CD4-positive, alpha-beta T cell (primary cell): ENCODE measurements around the gene HRH3. TPM values are rescaled to one million over a fixed set of nuclear protein-coding genes. Genes with fewer than 3 reads are reported as not detected.

Experiments
- ATAC-seq: fragments of 200-7000 bp; cut with Tn5 transposase; one replicate; pipeline ENCODE4 v1.10.0; 2022; ENCODE audit warnings: mild to moderate bottlenecking; ENCODE audit not compliant: poor library complexity
- CTCF ChIA-PET: fragments of 350-600 bp; sonication (Branson Sonifier 250); formaldehyde crosslinking; loops from one replicate; lab custom pipeline; 2021; ENCODE audit warnings: antibody characterized with exemption, inconsistent platforms; lab: Charles Lee
- POLR2A ChIA-PET: fragments of 350-600 bp; sonication (Branson Sonifier 250); formaldehyde crosslinking; loops from one replicate; lab custom pipeline; 2021; ENCODE audit warnings: antibody characterized with exemption, inconsistent platforms; lab: Charles Lee
- DNase-seq, 14 experiments: peaks; one replicate each; pipeline ENCODE4 v3.0.0-alpha.2; 2013 to 2020; ENCODE audit warnings: mixed read lengths in 2 of 14
- H3K27ac ChIP-seq, 2 donors: one replicate each; pipeline versions ENCODE4 v1.5.1 to v1.7.0; 2013; ENCODE audit warnings: low read length in 2 of 2, low read depth in 1 of 2, mild to moderate bottlenecking in 1 of 2
- H3K27me3 ChIP-seq, 2 experiments: 1 replicate in 1 of 2; 2 replicates in 1 of 2; pipeline versions ENCODE4 v1.6.1 to v1.7.0; 2013; ENCODE audit warnings: low read length in 2 of 2, control low read depth in 1 of 2, mild to moderate bottlenecking in 1 of 2, moderate library complexity in 1 of 2; ENCODE audit not compliant: insufficient read depth in 2 of 2, control insufficient read depth in 1 of 2
- H3K36me3 ChIP-seq: one replicate; pipeline ENCODE4 v1.6.1; 2013; ENCODE audit warnings: low read length, control low read depth; ENCODE audit not compliant: insufficient read depth
- H3K4me1 ChIP-seq: one replicate; pipeline ENCODE4 v1.6.1; 2013; ENCODE audit warnings: low read length, control low read depth; ENCODE audit not compliant: insufficient read depth
- H3K4me3 ChIP-seq: one replicate; pipeline ENCODE4 v1.5.1; 2013; ENCODE audit warnings: mild to moderate bottlenecking, low read length, moderate library complexity
- H3K9me3 ChIP-seq, 2 experiments: 1 replicate in 1 of 2; 2 replicates in 1 of 2; pipeline versions ENCODE4 v1.6.1 to v1.7.0; 2013; ENCODE audit warnings: low read length in 2 of 2, mild to moderate bottlenecking in 2 of 2, control low read depth in 1 of 2, moderate library complexity in 1 of 2; ENCODE audit not compliant: control insufficient read depth in 1 of 2, insufficient read depth in 1 of 2
- H3K27ac Mint-ChIP-seq: one replicate; pipeline ENCODE4 v1.8.0; 2020; ENCODE audit warnings: mixed read lengths
- H3K27me3 Mint-ChIP-seq: one replicate; pipeline ENCODE4 v1.8.0; 2021; ENCODE audit warnings: mixed read lengths
- H3K36me3 Mint-ChIP-seq: one replicate; pipeline ENCODE4 v1.8.0; 2021; ENCODE audit warnings: low read depth, mixed read lengths
- H3K4me1 Mint-ChIP-seq: one replicate; pipeline ENCODE4 v1.8.0; 2021; ENCODE audit warnings: low read depth, mixed read lengths
- H3K4me3 Mint-ChIP-seq: one replicate; pipeline ENCODE4 v1.8.0; 2020; ENCODE audit warnings: mild to moderate bottlenecking, mixed read lengths
- H3K9me3 Mint-ChIP-seq: one replicate; pipeline ENCODE4 v1.8.0; 2020; ENCODE audit warnings: mixed read lengths
- intact Hi-C, 2 experiments: fragments of 100-400 bp; cut with DNase I in 1 of 2; cut with micrococcal nuclease in 1 of 2; formaldehyde crosslinking; loops; one replicate each; pipeline versions ENCODE4 v1.15.1 to v1.9.0; 2023 to 2025; cut with DNase I, micrococcal nuclease
- total RNA-seq, 174 experiments: library from RNA in 2 of 174; stranded (reverse) in 2 of 174; gene quantifications; one replicate each; pipeline ENCODE4 v1.2.3 and lab custom pipeline; 2021 to 2026
- TF ChIP-seq, protein P1 (sequence below): fragments of 200-600 bp; IDR thresholded peaks from one replicate; pipeline ENCODE4 v1.8.0; 2022; ENCODE audit warnings: antibody characterized with exemption, mild to moderate bottlenecking

HRH3 gene
- total RNA-seq, 2 experiments from 2014 or later, result not detected

DNA sequence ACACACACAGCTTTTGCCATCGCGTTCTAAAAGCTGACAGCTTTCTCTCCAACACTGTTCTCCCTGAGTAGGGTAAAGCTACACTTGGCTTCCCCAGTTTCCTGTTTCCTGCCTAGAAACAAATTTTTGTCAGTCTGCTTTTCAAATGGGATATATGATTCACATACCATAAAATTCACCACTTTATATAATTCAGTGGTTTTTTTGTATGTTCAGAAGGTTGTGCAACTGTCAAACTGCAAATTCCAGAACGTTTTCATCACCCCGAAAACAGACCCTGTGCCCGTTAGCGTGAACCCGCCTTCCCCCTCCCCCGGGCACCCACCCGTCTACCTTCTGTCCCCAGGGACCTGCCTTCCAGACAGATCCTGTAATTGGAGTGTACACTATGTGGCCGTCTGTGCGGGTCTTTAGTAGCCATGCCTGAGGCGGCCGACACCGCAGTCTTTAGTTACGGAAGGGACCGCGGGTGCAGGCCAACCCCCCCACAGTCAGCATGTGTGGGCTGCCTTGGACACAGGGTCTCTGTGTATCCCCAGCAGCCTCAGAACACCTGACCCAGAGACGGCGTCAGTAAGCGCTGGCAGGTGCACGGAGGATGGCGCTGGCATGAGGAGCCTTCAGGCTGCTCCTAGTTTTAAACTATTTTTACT is 16.6 kb downstream of the HRH3 start:
- H3K36me3 ChIP-seq, result peaks cover 32% of the 10 kb centered on the region
- DNase-seq, result no peak
- H3K27ac Mint-ChIP-seq, result no peak overlapping the region
- no peaks in the 10 kb centered on the region for H3K9me3 ChIP-seq
- ChIA-PET CTCF (no interaction called here), POLR2A (no interaction called here)
- H3K27me3 ChIP-seq, result no peaks in the 10 kb centered on the region
- no peaks in the 10 kb centered on the region for H3K4me1 Mint-ChIP-seq
- H3K4me1 ChIP-seq, result no peaks in the 10 kb centered on the region
- H3K9me3 Mint-ChIP-seq, result no peaks in the 10 kb centered on the region
- H3K36me3 Mint-ChIP-seq, result peaks cover 42% of the 10 kb centered on the region
- TF ChIP-seq, protein P1, sequence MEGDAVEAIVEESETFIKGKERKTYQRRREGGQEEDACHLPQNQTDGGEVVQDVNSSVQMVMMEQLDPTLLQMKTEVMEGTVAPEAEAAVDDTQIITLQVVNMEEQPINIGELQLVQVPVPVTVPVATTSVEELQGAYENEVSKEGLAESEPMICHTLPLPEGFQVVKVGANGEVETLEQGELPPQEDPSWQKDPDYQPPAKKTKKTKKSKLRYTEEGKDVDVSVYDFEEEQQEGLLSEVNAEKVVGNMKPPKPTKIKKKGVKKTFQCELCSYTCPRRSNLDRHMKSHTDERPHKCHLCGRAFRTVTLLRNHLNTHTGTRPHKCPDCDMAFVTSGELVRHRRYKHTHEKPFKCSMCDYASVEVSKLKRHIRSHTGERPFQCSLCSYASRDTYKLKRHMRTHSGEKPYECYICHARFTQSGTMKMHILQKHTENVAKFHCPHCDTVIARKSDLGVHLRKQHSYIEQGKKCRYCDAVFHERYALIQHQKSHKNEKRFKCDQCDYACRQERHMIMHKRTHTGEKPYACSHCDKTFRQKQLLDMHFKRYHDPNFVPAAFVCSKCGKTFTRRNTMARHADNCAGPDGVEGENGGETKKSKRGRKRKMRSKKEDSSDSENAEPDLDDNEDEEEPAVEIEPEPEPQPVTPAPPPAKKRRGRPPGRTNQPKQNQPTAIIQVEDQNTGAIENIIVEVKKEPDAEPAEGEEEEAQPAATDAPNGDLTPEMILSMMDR, result no peak
- intact Hi-C loops, result no loop called here
- ATAC-seq, result no peak
- no peak overlapping the region for H3K27ac ChIP-seq
- H3K4me3 Mint-ChIP-seq, result no peak overlapping the region
- no peak overlapping the region for H3K4me3 ChIP-seq
- H3K27me3 Mint-ChIP-seq, result no peaks in the 10 kb centered on the region

DNA sequence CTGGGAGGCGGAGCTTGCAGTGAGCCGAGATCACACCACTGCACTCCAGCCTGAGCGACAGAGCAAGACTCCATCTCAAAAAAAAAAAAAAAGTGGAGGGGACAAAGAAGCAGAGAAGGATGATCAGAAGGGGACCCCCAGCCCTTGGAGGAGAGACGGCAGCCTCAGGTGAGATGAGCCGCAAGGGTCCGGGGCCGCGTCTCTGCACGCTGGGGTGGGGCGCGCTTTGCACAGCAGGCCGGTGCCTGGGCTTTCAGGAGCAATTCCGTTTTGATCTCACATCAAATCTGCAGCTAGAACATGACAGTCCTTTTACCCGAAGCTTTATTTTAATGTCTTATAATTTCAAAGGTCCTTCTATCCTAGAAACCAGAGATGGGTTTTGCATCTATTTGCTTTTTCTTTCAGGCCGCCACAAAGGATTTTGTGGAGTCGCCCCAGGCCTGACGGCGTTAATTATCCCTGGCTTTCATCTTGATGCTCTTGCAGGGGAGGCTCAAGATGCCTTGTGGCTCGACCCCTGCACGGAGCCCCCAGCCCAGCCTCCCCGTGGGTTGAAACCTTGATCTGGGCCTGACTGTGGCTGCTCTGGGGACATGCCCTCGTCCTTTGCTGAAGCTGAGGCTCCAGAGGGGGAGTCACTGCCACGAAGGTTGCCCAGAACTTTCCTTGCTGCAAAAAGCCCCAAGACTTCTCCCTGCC is 17.3 kb downstream of the HRH3 start:
- H3K9me3 Mint-ChIP-seq, result no peaks in the 10 kb centered on the region
- H3K4me3 Mint-ChIP-seq, result no peak overlapping the region

DNA sequence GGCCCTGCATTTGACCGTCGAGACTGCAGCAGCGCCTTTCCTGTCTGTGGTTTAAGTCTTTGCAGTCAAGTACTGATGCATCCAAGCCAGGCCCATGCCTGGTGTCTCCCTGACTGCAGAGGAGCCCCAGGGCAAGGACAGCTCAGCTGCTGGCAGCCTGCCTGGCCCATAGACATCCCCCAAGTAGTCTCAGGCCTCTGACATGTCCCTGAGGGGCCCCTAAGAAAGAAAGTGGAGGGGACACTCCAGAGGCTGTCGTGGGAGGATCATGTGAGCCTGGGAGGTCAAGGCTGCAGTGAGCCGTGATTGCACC is 18.0 kb downstream of the HRH3 start:
- no peaks in the 10 kb centered on the region for H3K27me3 Mint-ChIP-seq
- Histone ChIP-seq H3K27me3 (no peaks in the 10 kb centered on the region), H3K36me3 (peaks cover 45% of the 10 kb centered on the region), H3K4me3 (no peak overlapping the region), H3K27ac (no peak overlapping the region), H3K9me3 (no peaks in the 10 kb centered on the region), H3K4me1 (no peaks in the 10 kb centered on the region)
- no peak overlapping the region for H3K27ac Mint-ChIP-seq
- CTCF ChIA-PET, result no interaction called here
- no peak for DNase-seq
- intact Hi-C loops, result no loop called here
- H3K36me3 Mint-ChIP-seq, result peaks cover 46% of the 10 kb centered on the region
- no peak for ATAC-seq
- TF ChIP-seq, protein P1, result no peak
- H3K4me3 Mint-ChIP-seq, result no peak overlapping the region
- no peaks in the 10 kb centered on the region for H3K4me1 Mint-ChIP-seq
- H3K9me3 Mint-ChIP-seq, result no peaks in the 10 kb centered on the region
- POLR2A ChIA-PET, result no interaction called here

More for the DNA sequence above, 17.3 kb downstream of the HRH3 start:
- ATAC-seq (no peak), DNase-seq (no peak)
- Histone ChIP-seq H3K27ac (no peak overlapping the region), H3K27me3 (no peaks in the 10 kb centered on the region), H3K36me3 (peaks cover 39% of the 10 kb centered on the region), H3K4me1 (no peaks in the 10 kb centered on the region), H3K4me3 (no peak overlapping the region), H3K9me3 (no peaks in the 10 kb centered on the region)
- intact Hi-C loops, result no loop called here
- H3K27me3 Mint-ChIP-seq, result no peaks in the 10 kb centered on the region
- no peak overlapping the region for H3K27ac Mint-ChIP-seq
- ChIA-PET POLR2A (no interaction called here), CTCF (no interaction called here)
- TF ChIP-seq, protein P1, result no peak
- H3K4me1 Mint-ChIP-seq, result no peaks in the 10 kb centered on the region
- H3K36me3 Mint-ChIP-seq, result peaks cover 46% of the 10 kb centered on the region
